ENCODE results near the gene SZT2. TPM values are rescaled to one million over a fixed set of nuclear protein-coding genes. Genes with fewer than 3 reads are reported as not detected.
"Not testable (repeated sequence)": the region's sequence is repeated elsewhere in the genome, so short reads cannot be mapped to it uniquely, and the experiment has no call there.

Gene SZT2
- polyA plus RNA-seq, 12 donors, result 11.1 to 28.1 (median 15.4) TPM; not detected in 1

- peak; percentile 33 for DNase-seq
Measured at GRCh38 chr1:43452789-43453441, 63.2 kb downstream of the SZT2 start.

- DNase-seq, result peak; percentile 82
Measured at GRCh38 chr1:43453442-43454269, 64.0 kb downstream of the SZT2 start, which contains the start of gene HYI. HYI (minus strand) TSS chr1:43453931; CDS start chr1:43453793, 138 bp downstream.

- DNase-seq, result peak; percentile 70
Measured at GRCh38 chr1:43454270-43455011, 64.7 kb downstream of the SZT2 start.

- DNase-seq, result no peak
Measured at GRCh38 chr1:43455213-43455889, 65.7 kb downstream of the SZT2 start.

- DNase-seq, result not testable (repeated sequence)
Measured at GRCh38 chr1:43458379-43458778, 68.7 kb downstream of the SZT2 start.

GRCh38 chr1:43460988-43461693 is 71.4 kb downstream of the SZT2 start:
- no peak for DNase-seq

- DNase-seq, result no peak
Measured at GRCh38 chr1:43463479-43463878, 73.8 kb downstream of the SZT2 start.

GRCh38 chr1:43464681-43465504 is 75.2 kb downstream of the SZT2 start:
- no peak for DNase-seq

GRCh38 chr1:43465505-43466067 is 75.9 kb downstream of the SZT2 start:
- no peak for DNase-seq

- DNase-seq, result no peak
Measured at GRCh38 chr1:43466403-43466802, 76.7 kb downstream of the SZT2 start.

- DNase-seq, result no peak
Measured at GRCh38 chr1:43468414-43468813, 78.7 kb downstream of the SZT2 start.

- no peak for DNase-seq
Measured at GRCh38 chr1:43469932-43470331, 80.2 kb downstream of the SZT2 start.

GRCh38 chr1:43472087-43472462 is 82.4 kb downstream of the SZT2 start:
- DNase-seq, result no peak

- not testable (repeated sequence) for DNase-seq
Measured at GRCh38 chr1:43472463-43473151, 82.9 kb downstream of the SZT2 start.

- DNase-seq, result no peak
Measured at GRCh38 chr1:43473463-43473862, 83.8 kb downstream of the SZT2 start.

- not testable (repeated sequence) for DNase-seq
Measured at GRCh38 chr1:43475611-43476401, 86.1 kb downstream of the SZT2 start.

- no peak for DNase-seq
Measured at GRCh38 chr1:43477716-43478115, 88.0 kb downstream of the SZT2 start.

- DNase-seq, result no peak
Measured at GRCh38 chr1:43479414-43479813, 89.7 kb downstream of the SZT2 start.
